ENCODE measurements around the gene DCHS1.
A peak's percentile ranks its signal among the peaks of the same experiment; 100 is the strongest.

DCHS1 gene

GRCh38 chr11:6650104-6650503, 5.5 kb downstream of the DCHS1 start:
- POLR2A ChIA-PET = no interaction called here
- Histone ChIP-seq H3K4me1 (ENCODE audit: control extremely low read depth in 1 of 4, control insufficient read depth in 4 of 4, insufficient read depth in 4 of 4, low read length in 3 of 4) (peaks cover 2 to 33% (median 25%) of the 10 kb centered on the region in 4 experiments), H3K27ac (ENCODE audit: insufficient read depth in 1 of 2, low read depth in 1 of 2, low read length in 2 of 2, poor library complexity in 1 of 2, severe bottlenecking in 2 of 2) (no peak overlapping the region), H3K36me3 (ENCODE audit: control insufficient read depth in 4 of 4, insufficient read depth in 4 of 4, low read length in 3 of 4) (no peaks in the 10 kb centered on the region), H3K27me3 (replicated peaks in 2 of 5; ENCODE audit: control insufficient read depth in 4 of 5, insufficient read depth in 5 of 5, low read length in 4 of 5) (peaks cover 0 to 6% (median 4%) of the 10 kb centered on the region in 5 experiments), H3K4me3 (ENCODE audit: control insufficient read depth in 1 of 7, extremely low read depth in 1 of 7, insufficient read depth in 4 of 7, low read depth in 2 of 7, low read length in 6 of 7) (no peak overlapping the region), H3K9me3 (ENCODE audit: control extremely low read depth in 1 of 5, control insufficient read depth in 4 of 5, insufficient read depth in 2 of 5, low read depth in 1 of 5, low read length in 4 of 5) (no peaks in the 10 kb centered on the region)
- no peak for DNase-seq
- CTCF ChIA-PET = interaction anchor here (1.0 to 2.2 kb wide), 3 partner anchors 25 to 45 kb away, joined by 3 to 8 read pairs (median 5); partner anchors contain the start of gene TPP1

- ChIA-PET POLR2A (interaction anchor here (0.7 kb wide), 1 partner anchor 25 kb away, joined by 3 read pairs; no protein-coding TSS in a partner anchor), CTCF (interaction anchor here (1.0 to 2.2 kb wide), 4 partner anchors 19 to 52 kb away, joined by 3 to 8 read pairs (median 3); partner anchors contain the start of genes TAF10 and TPP1)
- H3K27ac ChIP-seq (ENCODE audit: insufficient read depth in 1 of 2, low read depth in 1 of 2, low read length in 2 of 2, poor library complexity in 1 of 2, severe bottlenecking in 2 of 2) = no peak overlapping the region
- no peaks in the 10 kb centered on the region for H3K9me3 ChIP-seq (ENCODE audit: control extremely low read depth in 1 of 5, control insufficient read depth in 4 of 5, insufficient read depth in 2 of 5, low read depth in 1 of 5, low read length in 4 of 5)
- H3K27me3 ChIP-seq (replicated peaks in 2 of 5; ENCODE audit: control insufficient read depth in 4 of 5, insufficient read depth in 5 of 5, low read length in 4 of 5) = no peaks in the 10 kb centered on the region
- H3K4me1 ChIP-seq (ENCODE audit: control extremely low read depth in 1 of 4, control insufficient read depth in 4 of 4, insufficient read depth in 4 of 4, low read length in 3 of 4) = peaks cover 2 to 32% (median 20%) of the 10 kb centered on the region in 4 experiments
- no peak for DNase-seq
- WGBS (ENCODE audit: insufficient coverage) = 78% methylated on average over 1 of the region's 1 CpG
- no peaks in the 10 kb centered on the region for H3K36me3 ChIP-seq (ENCODE audit: control insufficient read depth in 4 of 4, insufficient read depth in 4 of 4, low read length in 3 of 4)
- no peak overlapping the region for H3K4me3 ChIP-seq (ENCODE audit: control insufficient read depth in 1 of 7, extremely low read depth in 1 of 7, insufficient read depth in 4 of 7, low read depth in 2 of 7, low read length in 6 of 7)
Observed at GRCh38 chr11:6648501-6648900, 7.1 kb downstream of the DCHS1 start.

GRCh38 chr11:6647836-6648235, 7.8 kb downstream of the DCHS1 start:
- Histone ChIP-seq H3K4me3 (ENCODE audit: control insufficient read depth in 1 of 7, extremely low read depth in 1 of 7, insufficient read depth in 4 of 7, low read depth in 2 of 7, low read length in 6 of 7) (no peak overlapping the region), H3K27me3 (replicated peaks in 2 of 5; ENCODE audit: control insufficient read depth in 4 of 5, insufficient read depth in 5 of 5, low read length in 4 of 5) (no peaks in the 10 kb centered on the region), H3K4me1 (ENCODE audit: control extremely low read depth in 1 of 4, control insufficient read depth in 4 of 4, insufficient read depth in 4 of 4, low read length in 3 of 4) (peaks cover 2 to 33% (median 20%) of the 10 kb centered on the region in 4 experiments), H3K9me3 (ENCODE audit: control extremely low read depth in 1 of 5, control insufficient read depth in 4 of 5, insufficient read depth in 2 of 5, low read depth in 1 of 5, low read length in 4 of 5) (no peaks in the 10 kb centered on the region), H3K27ac (ENCODE audit: insufficient read depth in 1 of 2, low read depth in 1 of 2, low read length in 2 of 2, poor library complexity in 1 of 2, severe bottlenecking in 2 of 2) (no peak overlapping the region), H3K36me3 (ENCODE audit: control insufficient read depth in 4 of 4, insufficient read depth in 4 of 4, low read length in 3 of 4) (no peaks in the 10 kb centered on the region)
- ChIA-PET POLR2A (no interaction called here), CTCF (interaction anchor here (1.0 to 1.6 kb wide), 3 partner anchors 20 to 51 kb away, joined by 3 to 4 read pairs (median 3); no protein-coding TSS in a partner anchor)
- WGBS (ENCODE audit: insufficient coverage) = 100% methylated on average over 2 of the region's 2 CpGs
- DNase-seq = no peak

DNA sequence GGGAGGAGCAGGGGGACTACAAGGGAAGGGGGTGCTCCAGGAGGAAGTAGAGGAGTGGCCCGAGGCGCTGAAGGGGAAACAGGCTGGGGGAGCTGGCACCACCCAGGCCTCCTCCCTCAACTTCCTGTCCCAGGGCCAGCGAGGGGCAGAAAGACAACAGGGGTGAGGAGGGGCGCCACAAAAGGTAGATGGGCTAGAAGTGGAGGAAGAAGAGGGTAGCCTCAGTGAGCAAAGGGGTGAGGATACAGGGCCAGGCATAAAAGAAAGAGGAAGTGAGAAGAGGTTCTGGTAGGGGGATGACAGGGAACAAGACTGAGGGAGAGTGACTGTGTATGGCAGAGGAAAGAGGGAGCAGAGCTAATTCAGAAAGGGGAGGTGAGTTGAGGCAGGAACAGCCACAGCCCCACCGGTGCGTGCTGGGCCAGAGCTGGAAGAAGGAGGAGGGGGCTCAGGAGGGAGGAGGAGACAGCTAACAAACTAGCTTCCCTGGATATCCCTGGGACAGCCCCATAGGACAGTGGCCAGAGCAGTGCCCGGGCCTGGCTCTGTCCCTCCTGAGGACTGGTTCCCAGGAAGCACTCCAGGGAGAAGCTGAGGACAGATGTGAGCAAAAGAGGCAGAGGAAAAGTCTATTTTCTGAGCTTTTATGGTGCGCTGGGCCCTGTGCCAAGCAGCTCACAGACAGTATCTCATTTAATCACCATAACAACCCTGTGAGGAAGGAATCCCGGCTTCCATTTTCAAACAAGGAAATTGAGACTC, 8.5 kb downstream of the DCHS1 start:
- ChIA-PET CTCF (interaction anchor here (1.0 to 1.4 kb wide), 3 partner anchors 26 to 35 kb away, joined by 4 to 8 read pairs (median 5); partner anchors contain the start of genes TAF10 and TPP1), POLR2A (interaction anchor here (0.7 kb wide), 1 partner anchor 15 kb away, joined by 3 read pairs; no protein-coding TSS in a partner anchor)
- Histone ChIP-seq H3K27ac (ENCODE audit: insufficient read depth in 1 of 2, low read depth in 1 of 2, low read length in 2 of 2, poor library complexity in 1 of 2, severe bottlenecking in 2 of 2) (peak overlapping the region in 1 of 2 experiments; percentile 30), H3K4me3 (ENCODE audit: control insufficient read depth in 1 of 7, extremely low read depth in 1 of 7, insufficient read depth in 4 of 7, low read depth in 2 of 7, low read length in 6 of 7) (peak overlapping the region in 5 of 7 experiments; percentile 7 to 46 (median 32)), H3K9me3 (ENCODE audit: control extremely low read depth in 1 of 5, control insufficient read depth in 4 of 5, insufficient read depth in 2 of 5, low read depth in 1 of 5, low read length in 4 of 5) (no peaks in the 10 kb centered on the region), H3K36me3 (ENCODE audit: control insufficient read depth in 4 of 4, insufficient read depth in 4 of 4, low read length in 3 of 4) (no peaks in the 10 kb centered on the region), H3K4me1 (ENCODE audit: control extremely low read depth in 1 of 4, control insufficient read depth in 4 of 4, insufficient read depth in 4 of 4, low read length in 3 of 4) (peaks cover 2 to 33% (median 20%) of the 10 kb centered on the region in 4 experiments), H3K27me3 (replicated peaks in 2 of 5; ENCODE audit: control insufficient read depth in 4 of 5, insufficient read depth in 5 of 5, low read length in 4 of 5) (no peaks in the 10 kb centered on the region)
- peak; percentile 29 to 79 (median 67) for DNase-seq
- 27% methylated on average over 3 of the region's 9 CpGs for WGBS (ENCODE audit: insufficient coverage)

DNA sequence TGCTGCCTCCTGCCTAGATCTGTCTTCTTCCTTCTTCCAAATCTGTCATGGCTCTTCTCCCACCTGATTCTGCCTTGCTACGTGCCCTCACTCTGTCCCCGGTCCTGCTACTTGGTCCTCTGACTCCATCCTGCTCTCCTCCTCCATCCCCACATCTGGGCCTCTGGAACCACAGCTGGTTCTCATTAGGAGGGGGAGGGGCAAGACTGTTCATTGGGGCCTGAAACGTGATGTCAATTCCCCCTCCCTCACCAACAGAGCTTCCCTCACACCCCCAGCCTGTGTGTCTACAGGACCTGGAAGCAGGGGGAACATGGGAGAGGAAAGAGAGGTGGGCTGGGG, 9.1 kb downstream of the DCHS1 start:
- Histone ChIP-seq H3K9me3 (ENCODE audit: control extremely low read depth in 1 of 5, control insufficient read depth in 4 of 5, insufficient read depth in 2 of 5, low read depth in 1 of 5, low read length in 4 of 5) (no peaks in the 10 kb centered on the region), H3K4me3 (ENCODE audit: control insufficient read depth in 1 of 7, extremely low read depth in 1 of 7, insufficient read depth in 4 of 7, low read depth in 2 of 7, low read length in 6 of 7) (peak overlapping the region in 1 of 7 experiments; percentile 46), H3K27ac (ENCODE audit: insufficient read depth in 1 of 2, low read depth in 1 of 2, low read length in 2 of 2, poor library complexity in 1 of 2, severe bottlenecking in 2 of 2) (peak overlapping the region in 1 of 2 experiments; percentile 30), H3K27me3 (replicated peaks in 2 of 5; ENCODE audit: control insufficient read depth in 4 of 5, insufficient read depth in 5 of 5, low read length in 4 of 5) (no peaks in the 10 kb centered on the region), H3K36me3 (ENCODE audit: control insufficient read depth in 4 of 4, insufficient read depth in 4 of 4, low read length in 3 of 4) (no peaks in the 10 kb centered on the region), H3K4me1 (ENCODE audit: control extremely low read depth in 1 of 4, control insufficient read depth in 4 of 4, insufficient read depth in 4 of 4, low read length in 3 of 4) (peaks cover 2 to 33% (median 20%) of the 10 kb centered on the region in 4 experiments)
- WGBS (ENCODE audit: insufficient coverage) = 27% methylated on average over 2 of the region's 3 CpGs
- DNase-seq = no peak
- ChIA-PET CTCF (interaction anchor here (1.4 kb wide), 2 partner anchors 27 to 34 kb away, joined by 5 to 8 read pairs; partner anchors contain the start of genes TAF10 and TPP1), POLR2A (interaction anchor here (0.7 kb wide), 1 partner anchor 16 kb away, joined by 3 read pairs; no protein-coding TSS in a partner anchor)

GRCh38 chr11:6646071-6646470, 9.5 kb downstream of the DCHS1 start:
- Histone ChIP-seq H3K4me3 (ENCODE audit: control insufficient read depth in 1 of 7, extremely low read depth in 1 of 7, insufficient read depth in 4 of 7, low read depth in 2 of 7, low read length in 6 of 7) (no peak overlapping the region), H3K27ac (ENCODE audit: insufficient read depth in 1 of 2, low read depth in 1 of 2, low read length in 2 of 2, poor library complexity in 1 of 2, severe bottlenecking in 2 of 2) (no peak overlapping the region), H3K9me3 (ENCODE audit: control extremely low read depth in 1 of 5, control insufficient read depth in 4 of 5, insufficient read depth in 2 of 5, low read depth in 1 of 5, low read length in 4 of 5) (no peaks in the 10 kb centered on the region), H3K4me1 (ENCODE audit: control extremely low read depth in 1 of 4, control insufficient read depth in 4 of 4, insufficient read depth in 4 of 4, low read length in 3 of 4) (peaks cover 2 to 33% (median 20%) of the 10 kb centered on the region in 4 experiments), H3K27me3 (replicated peaks in 2 of 5; ENCODE audit: control insufficient read depth in 4 of 5, insufficient read depth in 5 of 5, low read length in 4 of 5) (no peaks in the 10 kb centered on the region), H3K36me3 (ENCODE audit: control insufficient read depth in 4 of 4, insufficient read depth in 4 of 4, low read length in 3 of 4) (peaks cover 0 to under 1% (median 0%) of the 10 kb centered on the region in 4 experiments)
- DNase-seq = no peak
- WGBS (ENCODE audit: insufficient coverage) = 89% methylated on average over 11 of the region's 12 CpGs
- CTCF ChIA-PET = interaction anchor here (1.4 kb wide), 2 partner anchors 27 to 34 kb away, joined by 5 to 8 read pairs; partner anchors contain the start of genes TAF10 and TPP1
- POLR2A ChIA-PET = no interaction called here

GRCh38 chr11:6642957-6643356, 12.7 kb downstream of the DCHS1 start:
- Histone ChIP-seq H3K27me3 (replicated peaks in 2 of 5; ENCODE audit: control insufficient read depth in 4 of 5, insufficient read depth in 5 of 5, low read length in 4 of 5) (no peaks in the 10 kb centered on the region), H3K36me3 (ENCODE audit: control insufficient read depth in 4 of 4, insufficient read depth in 4 of 4, low read length in 3 of 4) (peaks cover 0 to 8% (median 0%) of the 10 kb centered on the region in 4 experiments), H3K9me3 (ENCODE audit: control extremely low read depth in 1 of 5, control insufficient read depth in 4 of 5, insufficient read depth in 2 of 5, low read depth in 1 of 5, low read length in 4 of 5) (no peaks in the 10 kb centered on the region), H3K4me1 (ENCODE audit: control extremely low read depth in 1 of 4, control insufficient read depth in 4 of 4, insufficient read depth in 4 of 4, low read length in 3 of 4) (peaks cover 2 to 36% (median 24%) of the 10 kb centered on the region in 4 experiments), H3K27ac (ENCODE audit: insufficient read depth in 1 of 2, low read depth in 1 of 2, low read length in 2 of 2, poor library complexity in 1 of 2, severe bottlenecking in 2 of 2) (no peak overlapping the region), H3K4me3 (ENCODE audit: control insufficient read depth in 1 of 7, extremely low read depth in 1 of 7, insufficient read depth in 4 of 7, low read depth in 2 of 7, low read length in 6 of 7) (no peak overlapping the region)
- CTCF ChIA-PET = interaction anchor here (1.0 to 1.8 kb wide), 3 partner anchors 17 to 25 kb away, joined by 3 to 5 read pairs (median 3); no protein-coding TSS in a partner anchor
- WGBS (ENCODE audit: insufficient coverage) = 92% methylated on average over 6 of the region's 7 CpGs
- POLR2A ChIA-PET = no interaction called here
- no peak for DNase-seq
